Measurements from ENCODE around the gene THY1.
"Not testable (repeated sequence)": the region's sequence is repeated elsewhere in the genome, so short reads cannot be mapped to it uniquely, and the experiment has no call there.

Gene THY1

GRCh38 chr11:119422809-119423508, at the start of gene THY1:
THY1 (minus strand) TSS chr11:119423172; CDS start chr11:119420905, 2,267 bp downstream.
- DNase-seq (ENCODE audit: low spot score) = peak; percentile 88

DNA sequence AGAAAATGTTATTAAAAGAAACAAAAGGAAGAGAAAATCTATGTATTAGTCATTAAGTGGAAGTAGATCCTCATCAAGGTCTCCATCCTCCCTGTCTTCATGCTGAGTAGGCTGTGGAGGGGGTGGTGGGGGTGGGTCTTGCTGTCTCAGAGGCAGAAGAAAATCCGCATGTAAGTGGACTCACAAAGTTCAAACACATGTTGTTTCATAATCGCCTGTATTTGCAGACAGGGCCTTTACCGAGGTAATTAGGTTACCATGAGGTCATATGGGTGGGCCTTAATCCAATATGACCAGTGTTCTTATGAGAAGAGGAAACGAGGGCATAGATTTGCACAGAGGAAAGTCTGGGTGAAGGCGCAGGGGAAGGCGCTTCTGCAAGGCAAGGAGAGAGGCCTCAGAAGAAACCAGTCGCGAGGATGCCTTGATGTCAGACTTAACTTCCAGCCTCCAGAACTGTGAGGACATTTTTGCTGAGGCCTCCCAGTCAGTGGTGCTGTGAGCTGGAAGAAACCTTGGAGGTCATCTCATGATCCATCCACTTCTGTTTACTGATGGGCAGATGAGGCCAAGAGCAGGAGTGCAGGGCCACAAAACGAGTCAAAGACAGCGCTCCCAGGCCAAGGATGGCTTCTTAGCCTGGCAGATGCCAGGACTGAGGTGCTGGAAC, 49.3 kb upstream of the THY1 start:
- peak; percentile 32 for DNase-seq (ENCODE audit: low spot score)

GRCh38 chr11:119471329-119471728, 48.4 kb upstream of the THY1 start:
- peak; percentile 45 for DNase-seq (ENCODE audit: low spot score)

DNA sequence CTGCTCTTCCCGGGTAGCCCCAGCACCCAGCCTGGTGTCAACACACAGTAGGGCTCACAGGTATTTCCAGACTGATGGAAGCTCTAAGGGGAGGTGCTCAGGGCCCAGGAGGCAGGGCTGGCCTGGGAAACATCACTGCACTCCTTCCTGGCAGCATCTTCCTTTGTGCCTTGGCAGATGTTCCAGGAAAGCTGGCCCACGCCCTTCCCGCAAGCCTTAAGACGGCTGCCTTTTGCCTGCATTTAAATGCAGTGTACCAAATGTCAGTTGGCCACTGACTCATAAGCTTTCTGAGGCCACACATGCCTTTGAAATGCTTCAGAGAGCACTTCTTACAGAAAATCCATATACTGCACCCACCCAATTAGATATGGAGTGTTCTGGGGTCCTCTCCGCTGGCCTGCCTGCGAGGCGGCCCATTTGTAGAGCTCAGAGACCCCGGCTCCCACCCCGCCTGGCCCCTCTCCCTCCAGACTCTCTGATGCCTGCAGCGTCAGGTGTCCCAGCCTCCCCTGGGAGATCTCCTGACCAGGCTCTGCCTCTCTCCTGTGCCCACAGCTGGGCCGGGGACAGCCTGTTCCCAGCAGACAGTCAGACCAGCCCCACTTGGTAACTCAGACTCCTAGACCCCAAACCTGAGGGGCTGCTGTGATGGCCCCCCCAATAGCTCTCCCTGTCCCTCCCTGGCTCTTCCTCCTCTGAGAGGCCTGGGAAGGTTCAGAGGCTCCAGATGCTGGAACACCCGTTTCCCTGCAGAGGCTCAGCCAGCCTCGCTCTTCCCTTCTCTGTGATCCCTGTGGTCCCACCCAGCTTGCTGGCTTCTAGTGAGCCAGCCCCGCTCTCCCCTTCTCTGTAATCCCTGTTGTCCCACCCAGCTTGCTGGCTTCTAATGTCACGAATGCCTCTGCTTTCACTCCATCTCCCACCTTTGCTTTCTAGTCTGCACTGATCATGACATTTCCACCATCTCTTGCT, 47.6 kb upstream of the THY1 start:
- DNase-seq (ENCODE audit: low spot score) = peak; percentile 45

DNA sequence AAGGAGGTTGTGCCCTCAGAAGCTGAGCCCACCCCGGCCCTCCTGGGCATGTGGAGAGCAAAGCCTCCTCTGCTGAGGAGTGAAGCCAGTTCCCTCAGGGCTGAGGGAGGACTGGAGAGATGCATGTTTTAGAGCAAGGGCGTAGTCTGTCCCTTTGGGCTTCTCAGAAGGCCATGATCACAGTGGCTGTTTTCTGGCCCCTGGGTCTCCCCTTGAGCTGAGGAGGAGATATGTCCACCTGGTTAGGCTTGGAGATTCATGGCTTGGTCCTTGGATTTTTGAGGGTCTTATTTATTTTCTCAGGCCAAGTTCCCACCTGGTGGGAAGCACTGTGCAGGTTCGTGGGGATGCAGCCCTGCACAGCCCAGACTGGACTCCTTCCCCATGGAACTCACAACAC, 46.5 kb upstream of the THY1 start:
- DNase-seq (ENCODE audit: low spot score) = peak; percentile 22

GRCh38 chr11:119468511-119468910, 45.5 kb upstream of the THY1 start:
- peak; percentile 19 for DNase-seq (ENCODE audit: low spot score)

DNA sequence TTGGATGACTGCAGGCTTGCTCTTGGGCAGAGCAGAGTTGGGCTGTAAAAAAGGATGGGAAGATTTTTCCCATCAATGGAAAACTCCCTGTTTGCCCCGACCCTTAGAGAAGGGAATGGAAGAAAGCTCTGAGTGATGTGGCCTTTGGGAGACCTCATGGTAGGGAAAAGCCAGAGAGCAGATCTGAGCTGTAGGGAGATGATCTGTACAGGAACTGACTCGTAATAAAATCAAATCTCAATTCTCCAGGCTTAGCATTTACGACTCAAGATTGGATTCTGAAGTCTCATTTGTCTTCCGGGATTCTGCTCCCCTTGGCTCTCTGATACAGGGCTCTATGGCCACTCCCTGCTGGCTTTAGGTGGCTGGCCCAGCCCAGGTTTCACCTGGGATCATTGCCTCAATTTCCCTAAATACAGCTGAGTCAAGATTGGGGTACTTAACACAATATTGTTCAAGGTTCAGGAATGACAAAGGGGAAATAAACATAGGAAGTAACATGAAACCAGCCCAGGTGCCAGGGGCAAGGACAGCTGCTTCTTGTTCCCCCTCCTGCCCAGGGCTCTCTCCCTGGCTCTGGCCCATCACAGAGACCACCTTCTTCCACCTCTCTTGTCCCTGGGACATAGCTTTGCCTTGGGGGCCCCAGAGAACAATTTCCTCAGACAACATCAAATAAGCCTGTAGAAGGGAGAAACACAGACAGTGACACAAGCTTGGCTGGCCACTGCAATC, 38.4 kb upstream of the THY1 start:
- DNase-seq (ENCODE audit: low spot score) = no peak

DNA sequence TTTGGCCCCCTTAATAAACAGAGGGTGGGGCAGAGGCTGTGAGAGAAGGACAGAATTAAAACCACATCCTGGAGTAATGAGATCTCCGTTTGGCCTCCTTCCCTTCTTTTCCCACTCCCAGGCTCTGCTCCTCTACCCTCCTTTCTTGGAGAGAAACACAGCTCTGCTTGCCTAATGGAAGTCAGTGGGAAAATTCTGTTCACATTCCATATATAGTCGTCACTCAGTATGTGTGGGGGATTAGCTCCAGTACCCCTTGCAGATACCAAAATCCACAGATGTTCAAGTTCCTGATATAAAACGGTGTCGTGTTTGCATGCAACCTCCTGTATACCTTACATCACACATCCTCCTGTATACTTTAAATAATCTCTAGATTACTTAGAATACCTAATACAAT, 37.6 kb upstream of the THY1 start:
- DNase-seq (ENCODE audit: low spot score) = no peak

- DNase-seq (ENCODE audit: low spot score) = no peak
These were observed 37.1 kb upstream of the THY1 start for GRCh38 chr11:119460097-119460496.

- no peak for DNase-seq (ENCODE audit: low spot score)
These were observed 36.5 kb upstream of the THY1 start for GRCh38 chr11:119459293-119459976.

- DNase-seq (ENCODE audit: low spot score) = not testable (repeated sequence)
These were observed 32.7 kb upstream of the THY1 start for GRCh38 chr11:119455708-119456107.

- not testable (repeated sequence) for DNase-seq (ENCODE audit: low spot score)
These were observed 32.3 kb upstream of the THY1 start for GRCh38 chr11:119455241-119455640.

DNA sequence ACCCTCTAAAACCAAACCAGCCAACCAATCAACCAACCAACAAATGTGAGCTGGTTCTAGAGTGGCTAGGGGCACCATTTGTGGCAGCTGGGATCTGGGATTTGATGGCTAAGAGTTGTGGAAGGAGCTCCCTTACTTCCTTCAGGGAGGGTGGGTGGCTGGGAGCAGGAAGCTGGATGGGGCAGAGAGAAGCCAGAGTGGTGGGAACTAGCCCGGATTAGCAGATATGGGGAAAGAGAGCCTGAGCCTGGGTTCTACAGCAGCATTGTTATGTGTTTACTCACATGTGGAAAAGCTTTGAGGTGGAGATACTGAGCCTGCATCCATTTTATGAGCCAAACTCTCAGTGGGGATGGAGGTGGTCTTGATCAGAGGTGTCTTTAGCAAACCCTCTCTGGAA, 30.9 kb upstream of the THY1 start:
- DNase-seq (ENCODE audit: low spot score) = no peak

GRCh38 chr11:119450590-119451326, 27.8 kb upstream of the THY1 start:
- no peak for DNase-seq (ENCODE audit: low spot score)

DNA sequence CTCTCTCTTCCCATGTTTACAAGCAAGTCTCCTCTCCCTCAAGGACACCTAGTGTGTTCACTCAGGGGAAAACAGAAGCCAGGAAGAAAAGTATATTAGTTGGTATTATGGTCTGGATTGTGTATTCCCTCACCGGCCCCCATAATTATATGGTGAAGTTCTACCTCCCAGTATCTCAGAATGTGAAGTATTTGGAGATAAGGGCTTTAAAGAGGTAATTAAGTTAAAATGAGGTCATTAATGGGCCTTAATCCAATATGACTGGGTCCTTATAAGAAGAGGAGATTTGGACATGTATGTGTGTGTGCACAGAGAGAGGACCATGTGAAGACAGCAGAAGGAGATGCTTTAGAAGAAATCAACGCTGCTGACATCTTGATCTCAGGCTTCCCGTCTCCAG, 26.5 kb upstream of the THY1 start:
- DNase-seq (ENCODE audit: low spot score) = no peak

DNA sequence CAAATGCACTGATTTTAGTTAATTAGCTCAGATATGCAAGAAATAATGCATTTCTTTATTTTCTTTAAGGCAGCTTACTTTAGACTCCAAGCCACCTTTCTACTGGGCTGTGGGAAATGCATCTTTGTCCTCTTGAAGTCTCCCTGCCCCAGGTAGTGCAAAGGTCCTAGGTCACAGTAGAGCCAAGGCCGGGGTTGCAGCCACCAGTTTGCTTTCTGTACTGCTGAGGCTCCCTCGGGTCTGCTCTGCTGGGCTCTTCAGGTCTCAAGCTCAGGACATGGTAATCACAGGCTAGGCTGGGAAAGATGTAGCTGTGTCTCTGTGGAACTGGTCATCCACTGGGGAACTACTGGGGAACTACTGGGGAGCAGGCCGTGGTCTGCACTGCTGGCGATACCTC, 25.4 kb upstream of the THY1 start:
- no peak for DNase-seq (ENCODE audit: low spot score)

DNA sequence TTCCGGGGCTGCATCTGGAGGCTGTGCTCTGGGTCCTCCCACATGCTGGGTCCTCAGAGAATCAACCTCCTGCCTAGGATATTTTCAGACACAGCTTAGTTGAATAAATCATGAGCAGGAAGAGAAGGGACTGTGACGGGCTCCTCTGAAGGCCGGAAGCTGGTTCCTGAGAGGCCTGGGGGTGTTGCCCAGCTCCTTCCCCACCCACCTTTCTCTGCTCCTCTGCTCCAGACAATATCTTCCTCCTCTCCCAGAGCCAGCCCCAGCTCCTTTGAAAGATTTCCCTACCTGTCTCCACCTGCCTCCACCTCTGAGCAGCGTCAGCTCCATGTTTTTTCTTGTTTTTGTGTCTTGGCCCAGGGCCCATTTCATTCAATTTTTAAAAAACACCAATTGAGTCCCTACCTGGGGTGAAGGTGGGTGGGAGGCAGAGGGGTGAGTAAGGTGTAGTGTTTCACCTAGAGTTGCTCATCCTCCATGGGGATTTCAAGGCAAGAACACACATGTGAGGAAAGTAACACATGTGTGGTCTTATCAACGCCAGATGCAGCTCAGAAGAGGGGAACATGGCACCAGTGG, 24.8 kb upstream of the THY1 start:
- DNase-seq (ENCODE audit: low spot score) = no peak

DNA sequence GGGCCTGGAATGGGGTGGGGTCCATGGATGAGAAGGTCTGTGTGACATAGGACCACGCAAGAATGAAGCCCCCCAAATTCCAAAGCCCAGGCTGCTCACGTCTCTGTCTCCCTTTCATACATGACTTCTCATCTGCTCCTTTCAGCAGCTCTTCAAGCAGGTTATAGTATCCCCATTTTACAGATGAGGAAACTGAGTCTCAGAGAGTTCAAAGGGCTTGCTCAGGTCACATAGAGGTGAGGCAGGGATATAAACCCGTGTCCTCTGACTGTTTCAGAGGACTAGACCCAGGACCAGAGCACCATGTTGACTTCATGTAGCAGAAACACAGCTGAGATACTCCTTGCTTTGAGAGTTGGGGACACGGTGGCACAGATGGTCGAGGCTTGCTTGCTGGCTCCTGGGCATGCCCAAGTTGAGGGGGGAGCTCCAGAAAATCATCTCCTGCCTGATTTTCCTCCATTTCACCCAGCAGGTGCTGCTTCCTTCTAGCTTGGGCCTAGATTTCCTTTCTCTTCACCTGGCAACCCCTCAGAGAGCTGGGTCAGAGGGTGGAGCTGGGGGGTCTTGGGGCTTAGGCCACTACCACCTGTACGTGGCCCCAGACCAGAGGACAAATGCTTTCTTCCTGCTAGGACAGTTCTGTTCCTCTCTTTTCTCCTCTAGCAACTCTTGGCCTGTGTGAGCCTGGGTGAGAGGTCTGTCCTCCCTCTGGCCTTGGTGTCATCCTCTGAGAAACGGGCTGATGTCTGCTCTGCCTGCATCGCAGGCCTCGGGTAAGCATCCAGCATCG, 24.1 kb upstream of the THY1 start:
- DNase-seq (ENCODE audit: low spot score) = no peak

- no peak for DNase-seq (ENCODE audit: low spot score)
These were observed 23.5 kb upstream of the THY1 start for GRCh38 chr11:119446434-119446833.
